T-helper 2 cell (primary cell): Measurements from ENCODE around the gene TUB.

Source experiments
- DNase-seq, 5 experiments: peaks; one replicate each; pipeline versions ENCODE4 v3.0.0 to v3.0.0-alpha.2; 2012 to 2022
- total RNA-seq, 2 donors: gene quantifications; one replicate each; lab custom pipeline; 2026; lab: John Stamatoyannopoulos, UW

The TUB gene, protein sequence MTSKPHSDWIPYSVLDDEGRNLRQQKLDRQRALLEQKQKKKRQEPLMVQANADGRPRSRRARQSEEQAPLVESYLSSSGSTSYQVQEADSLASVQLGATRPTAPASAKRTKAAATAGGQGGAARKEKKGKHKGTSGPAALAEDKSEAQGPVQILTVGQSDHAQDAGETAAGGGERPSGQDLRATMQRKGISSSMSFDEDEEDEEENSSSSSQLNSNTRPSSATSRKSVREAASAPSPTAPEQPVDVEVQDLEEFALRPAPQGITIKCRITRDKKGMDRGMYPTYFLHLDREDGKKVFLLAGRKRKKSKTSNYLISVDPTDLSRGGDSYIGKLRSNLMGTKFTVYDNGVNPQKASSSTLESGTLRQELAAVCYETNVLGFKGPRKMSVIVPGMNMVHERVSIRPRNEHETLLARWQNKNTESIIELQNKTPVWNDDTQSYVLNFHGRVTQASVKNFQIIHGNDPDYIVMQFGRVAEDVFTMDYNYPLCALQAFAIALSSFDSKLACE
- 3.0 to 3.1 reads per million in 2 donors for total RNA-seq

DNA sequence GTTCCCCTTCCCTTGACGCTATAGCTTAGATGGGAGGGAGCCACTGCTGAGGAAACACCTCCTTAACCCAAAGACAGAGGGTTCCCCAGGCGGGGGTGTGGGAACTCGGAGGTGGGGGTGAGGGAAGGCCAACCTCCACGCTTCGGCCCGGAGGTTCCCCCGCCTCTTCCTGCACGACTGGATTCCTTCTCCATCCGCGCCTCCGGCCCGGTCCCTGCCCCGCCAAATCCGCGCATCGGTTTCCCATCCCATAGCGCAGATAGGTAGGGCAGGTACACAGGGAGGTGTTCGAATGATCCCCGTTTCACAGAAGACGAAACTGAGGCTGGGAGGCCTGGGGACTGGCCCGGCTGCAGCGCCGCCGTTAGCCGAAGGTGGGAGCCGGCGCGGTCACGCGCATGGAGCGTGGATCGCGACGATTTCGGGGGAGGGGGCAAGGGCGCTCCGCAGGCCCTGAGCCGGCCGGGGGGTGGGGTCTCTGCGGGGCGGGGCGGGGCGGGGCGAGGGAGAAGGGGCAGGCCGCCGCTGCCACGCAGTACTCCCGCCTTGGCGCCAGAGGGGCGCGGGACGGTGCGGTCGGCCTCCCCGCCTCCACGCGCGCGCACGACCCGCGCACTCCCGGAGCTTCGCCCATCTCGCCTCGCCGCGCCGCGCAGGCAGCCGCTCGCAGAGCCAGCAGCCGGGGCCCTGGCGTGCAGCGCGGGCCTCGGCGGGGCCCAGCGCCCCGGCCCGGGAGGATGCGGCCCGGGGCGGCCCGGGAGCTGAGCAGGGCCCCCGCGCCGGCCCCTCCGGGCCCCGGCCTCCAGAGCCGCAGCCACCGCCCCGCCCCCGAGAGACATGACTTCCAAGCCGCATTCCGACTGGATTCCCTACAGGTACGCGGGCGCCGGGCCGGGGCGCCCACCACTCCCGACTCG, at the start of gene TUB:
TSS of gene TUB (plus strand) at position 538 of the 917 bp plus-strand sequence. CDS start at position 838, 300 bp downstream.
- peak in 1 of 5 experiments; percentile 8 for DNase-seq

DNA sequence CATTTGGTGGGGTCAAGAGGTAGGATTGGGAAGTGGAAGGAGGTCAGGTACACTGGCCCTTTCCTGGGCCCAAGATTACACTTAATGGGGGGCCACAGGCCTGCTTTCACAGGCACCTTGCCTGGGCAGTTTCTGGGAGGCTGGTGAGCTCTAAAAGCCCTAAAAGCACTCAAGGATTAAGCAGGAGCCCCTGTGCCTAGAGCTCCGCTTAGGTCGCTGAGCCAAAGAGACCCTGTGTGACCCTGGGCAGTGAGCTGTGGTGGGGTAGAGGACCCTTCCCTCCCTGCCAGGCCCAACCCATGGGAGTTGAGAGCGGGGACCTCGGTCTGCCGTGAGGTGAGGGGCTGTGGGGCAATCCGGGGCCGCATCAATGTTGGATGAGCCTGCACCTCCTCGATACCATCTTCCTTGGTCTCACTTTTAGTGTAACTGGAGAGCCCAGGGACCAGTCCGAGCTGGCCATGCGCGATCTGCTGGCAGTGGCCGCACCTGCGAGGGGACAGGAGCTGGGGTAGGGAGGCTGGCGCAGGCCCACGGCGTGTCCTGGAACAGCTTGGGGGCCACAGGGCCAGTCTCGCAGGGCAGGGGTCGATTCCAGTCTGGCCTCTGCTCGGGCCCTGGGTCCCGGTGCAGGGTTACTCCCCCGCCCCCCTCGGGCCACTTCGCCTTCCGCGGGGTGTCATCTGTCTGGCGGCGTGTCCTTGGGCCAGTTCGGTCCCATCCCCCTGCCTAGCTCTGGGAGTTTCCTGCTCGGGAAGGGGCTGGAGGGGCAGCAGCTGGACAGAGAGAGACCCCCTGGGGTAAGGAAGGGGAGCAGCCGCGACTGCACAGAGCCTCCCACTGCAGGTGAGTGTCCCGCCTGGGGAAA, 49.5 kb upstream of the TUB start:
- DNase-seq = no peak

DNA sequence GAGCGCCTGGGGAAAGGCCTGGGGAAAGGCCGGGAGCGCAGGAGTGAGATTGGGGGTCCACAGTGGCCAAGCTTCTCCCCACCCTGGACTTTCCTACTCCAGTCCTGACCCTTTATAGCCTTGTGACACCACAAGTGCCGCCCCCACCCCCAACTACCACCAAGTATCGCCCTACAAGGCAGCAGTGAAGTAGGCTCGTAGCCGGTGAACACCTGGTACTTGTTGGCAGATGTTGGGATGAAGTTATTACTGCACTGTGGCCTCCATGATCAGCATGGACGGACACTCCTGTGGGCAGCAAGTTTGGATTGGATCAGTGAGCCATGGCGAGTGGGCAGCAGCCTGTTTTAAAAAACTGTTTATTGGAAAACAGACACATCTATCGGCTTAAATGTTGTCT, 48.9 kb upstream of the TUB start:
- DNase-seq = no peak

DNA sequence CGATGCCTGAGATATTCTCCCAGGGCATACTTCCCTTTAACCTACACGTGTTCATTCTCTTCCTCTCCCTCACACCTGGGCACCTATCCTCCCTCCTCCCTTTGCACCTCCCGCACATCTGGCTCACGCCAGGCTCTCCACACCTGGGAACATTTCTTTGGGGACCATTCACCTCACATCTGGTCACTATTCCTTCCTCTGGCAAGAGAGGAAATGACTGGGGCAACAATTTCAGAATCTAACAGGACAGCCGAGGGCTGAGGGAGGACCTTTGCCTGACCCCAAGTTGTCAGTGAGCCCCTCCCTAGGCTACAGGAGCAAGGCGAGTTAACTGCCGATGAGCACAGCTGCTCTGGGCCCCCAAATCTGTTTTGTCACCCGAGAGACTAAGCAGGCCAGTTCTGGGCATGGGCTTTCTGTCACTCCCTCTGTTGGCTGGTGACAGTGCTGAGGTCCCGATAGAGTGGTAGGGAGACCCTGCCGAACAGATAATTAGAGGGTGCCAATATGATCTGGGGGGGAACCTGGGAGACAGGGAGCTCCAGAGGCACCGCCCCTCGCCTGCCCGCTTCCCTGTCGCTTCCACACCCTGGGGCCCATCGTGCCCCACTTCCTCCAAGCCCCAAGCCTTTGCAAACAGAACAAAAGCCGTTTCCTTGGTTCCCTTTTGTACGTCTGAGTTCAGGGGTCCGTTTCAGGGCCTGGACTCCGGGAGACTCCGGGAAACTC, 48.3 kb upstream of the TUB start:
- DNase-seq = no peak

DNA sequence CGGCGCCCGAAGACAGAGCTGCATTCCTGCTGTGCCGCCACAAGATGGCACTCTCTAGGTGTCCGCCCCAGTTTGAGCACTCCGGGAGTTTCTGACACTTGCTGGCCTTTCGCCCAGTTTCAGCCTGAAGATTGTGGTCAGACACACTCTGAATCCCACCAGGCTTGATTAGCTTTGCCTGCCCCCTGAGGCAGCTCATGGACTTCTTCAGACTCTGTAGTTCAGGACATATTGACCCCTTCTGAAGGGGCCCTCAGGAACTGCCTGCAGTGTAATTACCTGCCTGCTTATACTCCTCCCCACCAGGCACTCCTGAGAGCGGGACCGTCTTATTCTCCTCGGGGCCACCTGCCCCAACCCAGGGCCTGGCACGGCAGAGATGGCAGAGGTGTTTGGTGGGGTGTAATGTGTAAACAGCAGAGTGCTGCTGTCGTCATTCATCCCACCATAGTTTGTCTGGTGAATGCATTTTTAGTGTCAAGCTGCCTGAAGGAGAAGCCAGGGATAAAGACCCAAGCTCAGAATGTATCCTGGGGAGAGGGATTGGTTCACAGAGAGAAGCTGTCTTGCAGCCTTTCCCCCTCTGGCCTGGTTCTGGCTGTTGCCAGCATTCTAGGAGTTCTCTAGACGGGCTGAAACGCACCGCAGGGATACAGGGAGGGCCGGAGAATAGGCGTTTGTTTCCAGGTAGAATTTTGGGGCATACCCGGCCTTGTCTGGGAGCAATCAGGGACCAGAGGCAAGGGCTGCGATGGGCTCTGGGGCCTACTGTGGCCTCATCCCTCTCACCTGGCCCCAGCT, 47.5 kb upstream of the TUB start:
- DNase-seq = peak in 3 of 5 experiments; percentile 26 to 40 (median 29)

DNA sequence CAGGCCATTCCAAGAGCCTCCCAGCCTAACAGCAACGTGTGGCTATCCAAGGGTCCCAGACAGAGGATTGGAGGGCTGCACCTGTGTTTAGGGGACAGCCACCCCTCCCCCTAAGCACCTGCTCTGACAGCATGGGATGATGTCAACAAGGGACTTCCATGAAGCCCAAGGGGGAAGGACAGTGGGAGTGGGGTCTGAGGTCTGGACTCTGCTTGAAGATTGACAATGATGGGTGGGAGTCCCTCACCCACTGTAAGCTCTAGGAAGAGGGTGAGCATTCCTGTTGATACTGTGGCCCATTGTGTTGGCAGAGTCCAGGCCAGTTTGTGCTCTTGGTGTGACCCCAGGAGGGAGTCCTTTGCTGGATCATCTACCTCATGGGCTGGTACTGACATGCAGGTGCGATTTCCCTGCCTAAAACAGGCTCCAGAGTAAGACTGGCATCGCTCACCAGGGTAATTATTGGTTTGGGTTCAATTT, 46.9 kb upstream of the TUB start:
- no peak for DNase-seq

DNA sequence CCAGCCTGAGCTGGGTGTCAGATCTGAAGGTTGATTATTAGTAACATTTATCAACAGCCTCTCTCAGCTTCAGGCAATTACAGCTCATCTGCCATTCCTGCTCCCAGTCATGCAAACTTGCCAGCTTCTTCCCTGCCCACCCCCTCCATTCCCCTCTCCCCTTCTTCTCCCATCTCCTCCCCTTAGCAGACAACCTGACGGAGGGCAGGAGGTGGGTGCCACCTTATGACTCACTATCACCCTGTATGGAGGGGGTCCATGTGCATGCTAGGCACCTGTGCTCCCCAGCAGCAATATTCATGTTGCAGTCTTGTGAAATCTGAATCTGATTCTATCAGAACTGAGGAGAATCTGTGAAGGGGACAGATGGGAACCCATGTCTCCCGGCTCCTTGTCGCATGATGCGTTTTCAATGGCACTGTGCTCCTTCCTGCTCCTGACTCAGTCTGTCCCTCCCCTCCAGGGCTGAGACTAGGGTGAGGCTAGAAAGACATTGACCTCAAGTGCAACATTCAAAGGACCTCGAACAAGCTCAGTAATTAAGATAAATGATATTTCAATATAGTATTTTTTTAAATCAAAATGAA, 46.3 kb upstream of the TUB start:
- DNase-seq = no peak

DNA sequence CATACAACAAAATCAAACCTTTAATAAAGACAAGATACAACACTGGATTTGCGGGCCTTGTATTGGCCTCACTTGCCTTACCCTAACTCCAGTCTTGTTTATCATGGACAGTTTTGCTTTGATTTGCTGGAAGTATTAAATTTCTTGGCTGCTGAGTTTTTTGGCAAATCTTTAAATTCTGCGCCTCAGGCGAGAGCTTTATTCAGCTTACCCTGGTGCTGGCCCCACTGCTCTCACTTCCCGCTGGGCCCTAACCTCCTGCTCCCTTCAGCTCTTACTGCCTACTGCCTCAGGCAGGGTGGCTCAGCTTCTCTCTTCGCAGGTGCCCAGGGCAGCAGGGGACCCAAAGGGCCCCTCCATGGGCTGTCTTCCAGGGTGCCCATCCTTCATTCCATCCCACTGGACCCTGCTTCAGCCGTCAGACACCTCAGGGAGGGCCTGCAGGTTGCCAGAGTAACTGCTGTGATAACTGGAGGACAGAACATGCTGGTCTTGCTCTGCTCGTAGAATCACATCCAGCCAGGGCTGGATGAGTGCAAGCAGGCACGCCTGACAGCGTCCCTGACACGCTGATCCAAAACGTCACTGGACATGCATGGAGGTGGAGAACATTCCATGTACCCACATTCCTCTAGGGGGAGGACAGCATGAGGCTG, 45.7 kb upstream of the TUB start:
- DNase-seq = no peak

DNA sequence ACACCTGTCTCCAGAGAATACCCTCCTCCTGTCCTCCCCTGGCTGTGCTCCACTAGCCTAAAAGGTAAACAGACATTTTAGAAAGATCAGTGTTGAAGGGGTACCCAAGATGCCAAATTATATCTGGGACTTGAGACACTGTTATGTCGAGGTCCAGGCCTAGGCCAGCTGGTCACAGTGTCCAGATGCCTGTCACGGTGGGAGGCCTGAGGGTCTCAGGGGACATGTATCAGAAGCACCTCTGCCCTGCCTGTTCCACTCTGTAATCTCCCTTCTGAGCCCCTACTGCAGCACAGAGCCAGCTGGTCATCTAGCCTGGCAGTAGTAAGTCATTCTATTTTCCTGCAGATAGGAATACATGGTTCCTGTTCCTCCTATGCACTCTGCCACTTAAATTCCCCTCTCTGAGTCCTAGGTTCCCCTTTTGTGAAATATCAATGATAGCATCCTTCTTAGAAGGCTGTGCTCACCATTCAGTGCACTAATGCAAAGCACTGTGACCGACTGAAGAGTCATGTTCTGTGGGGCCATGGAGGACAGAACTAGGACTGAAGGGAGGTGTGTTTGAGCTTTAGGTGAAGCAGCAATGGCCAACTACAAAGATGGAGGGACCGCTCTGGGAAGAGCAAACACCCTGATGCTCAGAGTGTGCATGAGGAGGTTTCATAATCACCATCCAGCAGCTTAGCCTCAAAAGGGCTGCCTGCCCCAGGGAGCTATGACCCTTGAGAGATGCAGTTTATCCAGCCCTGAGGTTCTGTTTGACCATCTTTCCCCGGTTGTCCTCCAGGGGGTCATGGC, 44.8 kb upstream of the TUB start:
- no peak for DNase-seq

DNA sequence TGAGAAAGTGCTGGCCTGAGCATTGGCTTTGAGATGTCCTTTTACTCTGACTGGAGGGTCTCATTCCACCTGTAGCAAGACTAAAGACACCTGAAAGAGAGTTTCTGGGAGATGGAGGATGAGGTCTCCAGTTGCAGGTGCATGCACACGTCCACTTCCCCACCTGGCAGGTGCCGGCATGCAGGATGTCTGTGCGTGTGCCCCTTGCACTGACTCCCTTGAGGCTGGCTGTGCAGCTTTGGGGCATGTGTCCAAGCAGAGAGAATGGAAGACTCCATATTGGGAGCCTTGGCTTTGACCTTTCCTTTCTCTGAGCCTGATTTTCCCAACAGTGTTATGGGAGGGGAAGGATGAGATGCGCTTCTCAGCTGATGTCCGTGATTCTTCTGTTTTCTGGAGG, 44.0 kb upstream of the TUB start:
- DNase-seq = no peak

DNA sequence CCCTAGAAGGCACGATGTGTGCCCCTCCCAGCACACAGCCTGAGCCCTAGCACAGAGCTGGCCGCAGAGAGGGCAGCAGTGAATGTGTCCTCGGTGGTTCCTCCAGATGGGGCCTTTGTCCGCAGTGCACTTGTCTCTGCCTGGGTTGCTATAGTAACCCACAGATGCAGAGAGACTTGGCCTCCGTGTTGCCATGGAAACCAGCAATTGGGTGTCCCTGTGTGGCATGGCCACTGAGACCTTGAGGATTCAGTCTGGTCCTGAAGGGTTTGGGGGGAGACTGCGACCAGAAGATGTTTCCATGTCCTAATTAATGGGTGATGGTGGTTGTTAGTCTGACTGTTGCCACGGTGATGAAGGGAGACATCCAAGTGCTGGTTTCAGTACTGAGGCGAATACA, 42.6 kb upstream of the TUB start:
- DNase-seq = no peak

DNA sequence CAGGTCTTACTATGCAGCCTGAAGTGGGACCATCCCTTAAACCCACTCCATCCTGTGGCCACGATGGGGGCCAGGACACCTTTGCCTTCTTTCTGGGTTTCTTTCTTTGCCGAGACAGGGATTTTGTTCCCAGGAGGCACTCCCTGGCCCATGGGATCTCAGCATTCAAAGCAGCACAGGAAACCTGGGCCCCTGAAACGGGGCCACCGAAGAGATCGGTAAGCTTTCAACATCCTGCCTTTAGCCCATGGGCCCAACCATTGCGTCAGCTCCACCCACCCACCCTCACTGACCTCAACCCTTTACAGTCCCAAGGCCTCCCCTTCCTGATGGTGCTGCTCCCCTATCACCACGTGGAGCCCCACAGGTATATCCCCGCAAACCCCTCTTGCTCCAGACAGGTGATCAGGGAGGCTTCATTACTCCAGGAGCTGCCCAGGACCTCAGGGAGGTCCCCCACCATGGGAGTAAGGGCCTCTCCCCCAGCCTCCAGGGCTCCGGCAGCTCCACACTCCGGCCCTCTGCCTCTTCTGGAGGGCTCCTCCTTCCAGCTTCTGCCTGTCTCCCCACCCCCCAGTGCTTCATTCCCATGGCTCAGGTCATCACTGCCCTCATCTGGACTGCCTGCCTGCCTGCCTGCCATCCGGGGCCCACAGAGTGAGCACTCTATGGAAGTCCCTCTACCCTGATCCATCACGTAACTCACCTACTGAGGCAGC, 42.0 kb upstream of the TUB start:
- no peak for DNase-seq

DNA sequence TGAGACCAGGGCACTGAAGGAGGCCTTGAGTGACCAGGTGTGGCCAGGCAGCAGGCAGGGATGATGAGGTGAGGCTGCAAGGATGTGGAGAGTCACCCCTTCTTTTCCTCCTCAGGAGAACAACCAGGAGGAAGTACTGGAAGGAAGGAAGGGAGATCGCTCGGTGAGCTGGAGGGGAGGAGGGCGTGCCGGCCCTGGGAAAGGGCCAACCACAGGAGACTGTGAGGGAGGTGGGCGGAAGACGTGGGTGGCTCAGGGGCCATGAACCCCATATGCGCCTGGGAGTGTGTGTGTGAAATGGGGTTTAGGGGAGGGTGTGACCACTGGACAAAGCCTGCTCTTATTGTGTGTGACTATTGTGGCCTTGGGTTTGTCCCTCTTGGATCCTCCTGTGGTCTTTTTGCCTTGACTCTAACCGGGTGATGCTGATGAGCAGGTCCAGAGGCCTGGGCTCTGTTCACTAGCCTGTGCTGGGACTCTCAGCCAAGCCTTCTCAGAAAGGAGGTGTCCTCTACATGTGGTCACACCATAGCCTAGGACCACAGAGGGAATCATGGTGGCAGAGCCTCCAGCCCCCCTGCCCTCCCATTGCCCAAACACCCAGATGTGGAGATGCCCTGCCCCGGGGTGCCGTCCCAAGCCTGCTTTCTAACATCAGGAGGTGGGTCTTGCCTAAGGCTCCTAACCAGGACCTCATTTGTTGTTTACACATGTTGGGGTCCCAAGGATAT, 41.3 kb upstream of the TUB start:
- DNase-seq = no peak

DNA sequence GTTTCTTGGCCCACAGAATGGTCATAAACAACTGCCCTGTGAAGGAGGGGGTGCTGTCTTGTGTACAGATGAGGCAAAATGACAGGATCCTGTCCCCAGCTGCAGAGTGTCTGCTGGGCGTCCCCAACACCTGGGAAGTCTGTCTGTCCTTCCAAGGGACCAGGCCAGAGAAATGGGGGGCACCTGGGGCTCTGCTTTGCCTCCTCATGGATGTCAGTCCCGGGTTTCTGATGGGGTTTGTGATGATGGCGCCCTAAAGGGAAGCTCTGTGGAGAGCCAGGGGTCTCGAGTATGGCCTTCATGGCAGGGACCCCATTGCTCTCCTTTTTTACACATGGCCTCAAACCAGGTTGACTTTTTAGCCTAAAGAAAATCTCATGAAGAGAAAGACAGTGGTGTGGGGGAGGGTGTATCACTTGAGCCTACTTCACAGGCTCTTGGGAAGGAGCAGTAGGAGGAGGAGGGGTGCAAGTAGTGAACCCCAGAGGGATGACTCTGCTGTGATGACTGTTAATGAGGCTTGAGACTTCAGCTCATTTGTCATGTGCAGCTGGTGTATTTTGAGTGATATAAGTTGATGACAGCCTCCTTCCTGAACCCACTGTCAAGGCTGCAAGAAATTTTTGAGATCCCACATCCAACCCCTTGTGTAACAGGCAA, 40.6 kb upstream of the TUB start:
- no peak for DNase-seq

DNA sequence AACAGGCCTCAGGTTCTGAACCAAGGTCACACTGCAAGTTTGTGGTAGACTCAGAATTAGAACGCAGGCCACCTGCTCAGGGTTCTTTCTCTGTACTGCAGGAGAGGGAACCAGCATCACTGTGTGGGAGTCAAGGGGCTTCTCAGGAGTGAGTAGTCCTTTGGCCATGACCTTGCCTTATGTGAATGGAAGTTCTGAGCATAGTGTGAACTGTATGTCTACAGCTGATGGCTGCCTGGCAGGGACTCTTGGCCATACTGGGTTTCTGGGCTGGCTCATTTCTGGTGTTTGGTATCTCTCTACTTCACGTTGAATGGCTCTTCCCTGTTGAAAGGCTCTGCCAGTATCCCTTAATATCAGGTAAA, 40.1 kb upstream of the TUB start:
- DNase-seq = no peak

DNA sequence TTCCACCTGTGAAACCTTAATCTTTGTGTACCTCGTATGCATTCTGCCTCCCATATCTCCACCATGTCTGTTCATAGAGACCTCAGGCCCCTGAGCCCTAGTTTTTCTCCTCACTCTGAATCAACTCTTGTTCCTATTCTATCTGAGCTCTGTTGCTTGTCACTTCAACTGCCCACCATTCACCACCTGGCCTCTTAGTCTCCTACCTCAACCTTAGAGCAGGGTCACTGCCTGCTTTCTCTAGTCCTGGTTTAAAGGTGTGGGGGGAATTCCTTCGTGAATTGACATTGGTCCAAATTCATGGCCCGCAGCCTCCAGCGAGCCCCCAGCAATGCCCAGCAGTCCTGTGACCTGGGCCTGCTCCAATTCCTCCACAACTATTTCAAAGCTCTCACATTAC, 39.4 kb upstream of the TUB start:
- DNase-seq = no peak

DNA sequence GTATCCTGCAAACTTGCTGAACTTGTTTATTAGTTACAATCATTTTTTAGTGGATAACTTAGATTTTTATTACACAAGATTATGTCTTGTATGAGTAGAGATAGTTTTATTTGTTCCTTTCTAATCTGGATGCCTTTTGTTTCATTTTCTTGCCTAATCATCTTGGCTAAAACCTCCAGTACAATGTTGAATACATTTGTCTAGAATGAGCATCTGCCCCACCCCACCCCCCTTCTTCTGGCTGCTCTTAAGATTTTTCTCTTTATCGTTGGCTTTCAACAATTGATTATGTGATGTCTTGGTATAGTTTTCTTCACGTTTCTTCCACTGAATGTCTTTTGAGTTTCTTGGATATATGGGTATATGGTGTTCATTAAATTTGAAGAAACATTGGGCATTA, 37.3 kb upstream of the TUB start:
- no peak for DNase-seq
